GM12872 (cell line): ENCODE data around the gene NR2F1-AS1.
A peak's percentile ranks its signal among the peaks of the same experiment; 100 is the strongest.

Experiments
- CTCF ChIP-seq: IDR thresholded peaks from 3 replicates; pipeline ENCODE4 v1.5.1; 2011; ENCODE audit warnings: low read depth, mild to moderate bottlenecking, low read length, moderate library complexity; ENCODE audit not compliant: insufficient read depth

Gene NR2F1-AS1

GRCh38 chr5:93596676-93597490, 15.9 kb upstream of the NR2F1-AS1 start:
- 0 out of 3 replicates have a peak, but pooled peaks have one; percentile 30 for TF ChIP-seq CTCF

- no peak for TF ChIP-seq CTCF
Observed at GRCh38 chr5:93596310-93596675, 15.3 kb upstream of the NR2F1-AS1 start.

- TF ChIP-seq CTCF: no peak
Observed at GRCh38 chr5:93595420-93596147, 14.6 kb upstream of the NR2F1-AS1 start.

GRCh38 chr5:93594591-93595419, 13.8 kb upstream of the NR2F1-AS1 start:
- TF ChIP-seq CTCF: no peak

- TF ChIP-seq CTCF: no peak
Observed at GRCh38 chr5:93593476-93594131, 12.6 kb upstream of the NR2F1-AS1 start.

- no peak for TF ChIP-seq CTCF
Observed at GRCh38 chr5:93592883-93593282, 11.9 kb upstream of the NR2F1-AS1 start.
